Measurements from ENCODE around the gene MAGI2. TPM values are rescaled to one million over a fixed set of nuclear protein-coding genes. Genes with fewer than 3 reads are reported as not detected.
"Not testable (repeated sequence)": the region's sequence is repeated elsewhere in the genome, so short reads cannot be mapped to it uniquely, and the experiment has no call there.

The MAGI2 gene
- total RNA-seq, 1 experiment from 2014 or later: 2.0 TPM

- no peak for DNase-seq (ENCODE audit: low read depth, low spot score)
- in situ Hi-C loops (cut with HindIII; ENCODE audit: low pct_unique_long_range_greater_than_20kb, low sequenced_read_pairs): no loop called here
These were observed 1198.8 kb downstream of the MAGI2 start for GRCh38 chr7:78254726-78255055.

GRCh38 chr7:78253850-78254725, 1199.4 kb downstream of the MAGI2 start:
- DNase-seq (ENCODE audit: low read depth, low spot score): no peak
- in situ Hi-C loops (cut with HindIII; ENCODE audit: low pct_unique_long_range_greater_than_20kb, low sequenced_read_pairs): no loop called here

- in situ Hi-C loops (cut with HindIII; ENCODE audit: low pct_unique_long_range_greater_than_20kb, low sequenced_read_pairs): no loop called here
These were observed 1204.6 kb downstream of the MAGI2 start for GRCh38 chr7:78248867-78249266.

GRCh38 chr7:78247910-78248689, 1205.4 kb downstream of the MAGI2 start:
- in situ Hi-C loops (cut with HindIII; ENCODE audit: low pct_unique_long_range_greater_than_20kb, low sequenced_read_pairs): no loop called here

More at GRCh38 chr7:78248867-78249266, 1204.6 kb downstream of the MAGI2 start:
- no peak for DNase-seq (ENCODE audit: low read depth, low spot score)

GRCh38 chr7:78240179-78240578, 1213.3 kb downstream of the MAGI2 start:
- DNase-seq (ENCODE audit: low read depth, low spot score); in situ Hi-C loops (cut with HindIII; ENCODE audit: low pct_unique_long_range_greater_than_20kb, low sequenced_read_pairs): not testable (repeated sequence)

More at GRCh38 chr7:78247910-78248689, 1205.4 kb downstream of the MAGI2 start:
- DNase-seq (ENCODE audit: low read depth, low spot score): no peak

- DNase-seq (ENCODE audit: low read depth, low spot score): no peak
- in situ Hi-C loops (cut with HindIII; ENCODE audit: low pct_unique_long_range_greater_than_20kb, low sequenced_read_pairs): no loop called here
These were observed 1218.8 kb downstream of the MAGI2 start for GRCh38 chr7:78234634-78235033.

GRCh38 chr7:78232806-78233205, 1220.7 kb downstream of the MAGI2 start:
- DNase-seq (ENCODE audit: low read depth, low spot score): no peak
- in situ Hi-C loops (cut with HindIII; ENCODE audit: low pct_unique_long_range_greater_than_20kb, low sequenced_read_pairs): no loop called here

- in situ Hi-C loops (cut with HindIII; ENCODE audit: low pct_unique_long_range_greater_than_20kb, low sequenced_read_pairs): no loop called here
- peak; percentile 93 for DNase-seq (ENCODE audit: low read depth, low spot score)
These were observed 1227.3 kb downstream of the MAGI2 start for GRCh38 chr7:78226059-78226719.

- DNase-seq (ENCODE audit: low read depth, low spot score): no peak
These were observed 1227.9 kb downstream of the MAGI2 start for GRCh38 chr7:78225534-78225933.

GRCh38 chr7:78224923-78225322, 1228.5 kb downstream of the MAGI2 start:
- in situ Hi-C loops (cut with HindIII; ENCODE audit: low pct_unique_long_range_greater_than_20kb, low sequenced_read_pairs): no loop called here

More at GRCh38 chr7:78225534-78225933, 1227.9 kb downstream of the MAGI2 start:
- in situ Hi-C loops (cut with HindIII; ENCODE audit: low pct_unique_long_range_greater_than_20kb, low sequenced_read_pairs): no loop called here

GRCh38 chr7:78223598-78223997, 1229.9 kb downstream of the MAGI2 start:
- in situ Hi-C loops (cut with HindIII; ENCODE audit: low pct_unique_long_range_greater_than_20kb, low sequenced_read_pairs): no loop called here
- DNase-seq (ENCODE audit: low read depth, low spot score): no peak

More at GRCh38 chr7:78224923-78225322, 1228.5 kb downstream of the MAGI2 start:
- no peak for DNase-seq (ENCODE audit: low read depth, low spot score)

- in situ Hi-C loops (cut with HindIII; ENCODE audit: low pct_unique_long_range_greater_than_20kb, low sequenced_read_pairs): no loop called here
- DNase-seq (ENCODE audit: low read depth, low spot score): no peak
These were observed 1231.3 kb downstream of the MAGI2 start for GRCh38 chr7:78222001-78222751.

- no peak for DNase-seq (ENCODE audit: low read depth, low spot score)
- in situ Hi-C loops (cut with HindIII; ENCODE audit: low pct_unique_long_range_greater_than_20kb, low sequenced_read_pairs): no loop called here
These were observed 1232.7 kb downstream of the MAGI2 start for GRCh38 chr7:78220754-78221153.

- in situ Hi-C loops (cut with HindIII; ENCODE audit: low pct_unique_long_range_greater_than_20kb, low sequenced_read_pairs): no loop called here
- no peak for DNase-seq (ENCODE audit: low read depth, low spot score)
These were observed 1234.6 kb downstream of the MAGI2 start for GRCh38 chr7:78218876-78219275.

GRCh38 chr7:78218051-78218450, 1235.4 kb downstream of the MAGI2 start:
- DNase-seq (ENCODE audit: low read depth, low spot score): no peak
- in situ Hi-C loops (cut with HindIII; ENCODE audit: low pct_unique_long_range_greater_than_20kb, low sequenced_read_pairs): no loop called here

- no peak for DNase-seq (ENCODE audit: low read depth, low spot score)
- in situ Hi-C loops (cut with HindIII; ENCODE audit: low pct_unique_long_range_greater_than_20kb, low sequenced_read_pairs): no loop called here
These were observed 1238.3 kb downstream of the MAGI2 start for GRCh38 chr7:78215199-78215598.

GRCh38 chr7:78213402-78213801, 1240.1 kb downstream of the MAGI2 start:
- in situ Hi-C loops (cut with HindIII; ENCODE audit: low pct_unique_long_range_greater_than_20kb, low sequenced_read_pairs): no loop called here
- DNase-seq (ENCODE audit: low read depth, low spot score): no peak

Measured in SK-MEL-5 (cell line).